GM12891 (cell line): ENCODE results near the gene SDHB.

ENCODE experiments used
- POLR2AphosphoS5 ChIP-seq: IDR thresholded peaks from 2 replicates; pipeline ENCODE4 v1.6.1; 2011; ENCODE audit warnings: low read depth, low read length, control low read depth
- SPI1 ChIP-seq: IDR thresholded peaks from 2 replicates; pipeline ENCODE4 v1.6.1; 2011; ENCODE audit warnings: low read depth, low read length, control low read depth

- TF ChIP-seq POLR2AphosphoS5 (no peak), SPI1 (no peak)
Observed at GRCh38 chr1:17069452-17070162, 15.8 kb upstream of the SDHB start.
